ENCODE data around the gene SSB.

GRCh38 chr2:169796441-169796840, 2.2 kb upstream of the SSB start:
- TF ChIP-seq CTCF (IDR thresholded peaks at IDR 0.05), result no peak
- TF ChIP-seq EZH2 (IDR thresholded peaks at IDR 0.05), result no peak
- TF ChIP-seq EZH2phosphoT487 (IDR thresholded peaks at IDR 0.05), result no peak
